Measurements from ENCODE around the gene FBXW5. TPM values are rescaled to one million over a fixed set of nuclear protein-coding genes. Genes with fewer than 3 reads are reported as not detected.

FBXW5 gene
- total RNA-seq, 1 experiment from 2014 or later, result 72.6 TPM

DNA sequence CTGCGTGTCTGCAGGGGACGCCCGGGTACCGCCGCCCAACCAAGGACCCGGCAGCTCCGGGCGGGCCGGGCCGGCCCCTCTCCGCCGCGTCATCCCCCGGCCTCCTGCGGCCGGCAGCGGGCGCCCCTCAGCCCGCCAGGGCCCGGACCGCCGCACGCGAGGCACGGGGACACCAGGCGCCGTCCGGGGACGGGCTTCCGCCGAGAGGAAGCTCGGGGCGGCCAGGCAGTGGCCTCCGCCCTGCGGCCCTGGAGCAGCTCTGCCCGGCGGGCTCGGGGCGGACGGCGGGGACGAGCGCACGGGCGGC, 373 bp downstream of the FBXW5 start:
- DNase-seq (ENCODE audit: low read depth, low spot score), result no peak
- Histone ChIP-seq H3K4me1 (ENCODE audit: control insufficient read depth, insufficient read depth, low read length) (peaks cover 27% of the 10 kb centered on the region), H3K27me3 (ENCODE audit: control insufficient read depth, insufficient read depth, low read length) (no peaks in the 10 kb centered on the region), H3K9me3 (ENCODE audit: control insufficient read depth, insufficient read depth, low read depth, low read length) (no peaks in the 10 kb centered on the region), H3K36me3 (ENCODE audit: control insufficient read depth, insufficient read depth, low read length) (peaks cover 7% of the 10 kb centered on the region; the same call in 1 of the 2 replicates), H3K27ac (ENCODE audit: low read length) (peak overlapping the region; percentile 75), H3K4me3 (ENCODE audit: low read depth in 2 of 2, low read length in 2 of 2) (peak overlapping the region; percentile 64)
- ChIA-PET CTCF (no interaction called here), POLR2A (no interaction called here)
- TF ChIP-seq SIN3A (IDR thresholded peaks at IDR 0.05; ENCODE audit: borderline replicate concordance, insufficient read depth, low read depth, low read length) (no peak), TCF7L2 (IDR thresholded peaks at IDR 0.05; ENCODE audit: low read depth, low read length) (no peak), POLR2AphosphoS5 (IDR thresholded peaks at IDR 0.05; ENCODE audit: low read depth, low read length) (no peak)
- TF ChIP-seq, protein P1, sequence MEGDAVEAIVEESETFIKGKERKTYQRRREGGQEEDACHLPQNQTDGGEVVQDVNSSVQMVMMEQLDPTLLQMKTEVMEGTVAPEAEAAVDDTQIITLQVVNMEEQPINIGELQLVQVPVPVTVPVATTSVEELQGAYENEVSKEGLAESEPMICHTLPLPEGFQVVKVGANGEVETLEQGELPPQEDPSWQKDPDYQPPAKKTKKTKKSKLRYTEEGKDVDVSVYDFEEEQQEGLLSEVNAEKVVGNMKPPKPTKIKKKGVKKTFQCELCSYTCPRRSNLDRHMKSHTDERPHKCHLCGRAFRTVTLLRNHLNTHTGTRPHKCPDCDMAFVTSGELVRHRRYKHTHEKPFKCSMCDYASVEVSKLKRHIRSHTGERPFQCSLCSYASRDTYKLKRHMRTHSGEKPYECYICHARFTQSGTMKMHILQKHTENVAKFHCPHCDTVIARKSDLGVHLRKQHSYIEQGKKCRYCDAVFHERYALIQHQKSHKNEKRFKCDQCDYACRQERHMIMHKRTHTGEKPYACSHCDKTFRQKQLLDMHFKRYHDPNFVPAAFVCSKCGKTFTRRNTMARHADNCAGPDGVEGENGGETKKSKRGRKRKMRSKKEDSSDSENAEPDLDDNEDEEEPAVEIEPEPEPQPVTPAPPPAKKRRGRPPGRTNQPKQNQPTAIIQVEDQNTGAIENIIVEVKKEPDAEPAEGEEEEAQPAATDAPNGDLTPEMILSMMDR (IDR thresholded peaks at IDR 0.05), result no peak
- TF ChIP-seq, protein P2, sequence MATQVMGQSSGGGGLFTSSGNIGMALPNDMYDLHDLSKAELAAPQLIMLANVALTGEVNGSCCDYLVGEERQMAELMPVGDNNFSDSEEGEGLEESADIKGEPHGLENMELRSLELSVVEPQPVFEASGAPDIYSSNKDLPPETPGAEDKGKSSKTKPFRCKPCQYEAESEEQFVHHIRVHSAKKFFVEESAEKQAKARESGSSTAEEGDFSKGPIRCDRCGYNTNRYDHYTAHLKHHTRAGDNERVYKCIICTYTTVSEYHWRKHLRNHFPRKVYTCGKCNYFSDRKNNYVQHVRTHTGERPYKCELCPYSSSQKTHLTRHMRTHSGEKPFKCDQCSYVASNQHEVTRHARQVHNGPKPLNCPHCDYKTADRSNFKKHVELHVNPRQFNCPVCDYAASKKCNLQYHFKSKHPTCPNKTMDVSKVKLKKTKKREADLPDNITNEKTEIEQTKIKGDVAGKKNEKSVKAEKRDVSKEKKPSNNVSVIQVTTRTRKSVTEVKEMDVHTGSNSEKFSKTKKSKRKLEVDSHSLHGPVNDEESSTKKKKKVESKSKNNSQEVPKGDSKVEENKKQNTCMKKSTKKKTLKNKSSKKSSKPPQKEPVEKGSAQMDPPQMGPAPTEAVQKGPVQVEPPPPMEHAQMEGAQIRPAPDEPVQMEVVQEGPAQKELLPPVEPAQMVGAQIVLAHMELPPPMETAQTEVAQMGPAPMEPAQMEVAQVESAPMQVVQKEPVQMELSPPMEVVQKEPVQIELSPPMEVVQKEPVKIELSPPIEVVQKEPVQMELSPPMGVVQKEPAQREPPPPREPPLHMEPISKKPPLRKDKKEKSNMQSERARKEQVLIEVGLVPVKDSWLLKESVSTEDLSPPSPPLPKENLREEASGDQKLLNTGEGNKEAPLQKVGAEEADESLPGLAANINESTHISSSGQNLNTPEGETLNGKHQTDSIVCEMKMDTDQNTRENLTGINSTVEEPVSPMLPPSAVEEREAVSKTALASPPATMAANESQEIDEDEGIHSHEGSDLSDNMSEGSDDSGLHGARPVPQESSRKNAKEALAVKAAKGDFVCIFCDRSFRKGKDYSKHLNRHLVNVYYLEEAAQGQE (IDR thresholded peaks at IDR 0.05; ENCODE audit: insufficient read depth in 1 of 2, low read depth in 2 of 2, low read length in 1 of 2), result no peak
- intact Hi-C loops (cut with micrococcal nuclease; ENCODE audit: unreplicated experiment) (loop anchor here (10.0 kb wide), 1 partner anchor 91 kb away; the partner anchor contains the start of gene FUT7), in situ Hi-C loops (cut with HindIII; ENCODE audit: low pct_unique_long_range_greater_than_20kb, low sequenced_read_pairs) (no loop called here)
- peak; percentile 49 for ATAC-seq
- BruUV-seq (replicated peaks), result no TSS peak

DNA sequence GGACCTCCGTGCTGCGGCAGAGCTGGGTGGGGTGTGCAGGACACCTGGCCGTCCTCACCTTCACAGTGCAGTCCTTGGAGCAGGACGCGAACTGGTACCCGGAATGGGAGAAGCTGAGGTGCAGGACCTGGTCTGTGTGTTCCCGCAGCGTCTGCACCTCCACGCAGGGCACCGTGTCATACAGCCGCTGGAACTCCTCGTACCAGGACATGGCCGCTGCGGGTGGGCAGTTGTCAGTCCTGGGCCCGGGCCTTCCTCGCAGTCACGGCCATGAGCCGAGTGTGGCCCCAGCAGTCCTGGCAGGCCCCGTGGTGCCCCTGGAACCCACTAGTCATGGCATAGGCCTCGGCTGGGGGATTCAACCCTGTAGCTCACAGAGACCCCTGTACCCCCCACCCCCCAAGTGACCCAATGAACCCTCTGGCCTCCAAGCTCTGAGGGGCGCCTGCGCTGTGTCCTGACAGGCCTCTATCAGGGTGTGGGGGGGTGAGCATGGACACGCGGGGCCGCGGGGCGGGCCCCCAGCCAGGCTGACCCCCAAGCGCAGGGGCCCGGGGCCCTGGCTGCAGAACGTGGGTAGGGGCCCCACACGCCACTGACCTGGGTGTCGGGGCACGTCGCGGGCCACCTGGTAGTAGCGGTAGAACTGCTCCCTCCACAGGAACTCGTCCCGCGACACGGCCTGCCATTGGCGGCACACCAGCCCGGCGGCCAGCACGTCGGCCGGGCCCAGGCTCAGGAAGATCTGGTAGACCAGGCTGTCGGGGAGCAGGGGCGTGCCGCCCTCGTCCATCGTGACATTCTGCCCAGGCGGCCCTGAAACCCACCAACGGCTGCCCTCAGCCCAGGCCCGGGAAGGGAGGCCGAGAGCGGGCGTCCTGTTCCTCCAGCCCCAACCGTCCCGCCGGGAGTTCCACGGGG, 987 bp downstream of the FBXW5 start:
- in situ Hi-C loops (cut with HindIII; ENCODE audit: low pct_unique_long_range_greater_than_20kb, low sequenced_read_pairs) (no loop called here), intact Hi-C loops (cut with micrococcal nuclease; ENCODE audit: unreplicated experiment) (loop anchor here (10.0 kb wide), 1 partner anchor 91 kb away; the partner anchor contains the start of gene FUT7)
- DNase-seq (ENCODE audit: low read depth, low spot score) (no peak), ATAC-seq (peak; percentile 29)
- H3K4me1 ChIP-seq (ENCODE audit: control insufficient read depth, insufficient read depth, low read length), result peaks cover 27% of the 10 kb centered on the region
- no peak for TF ChIP-seq TCF7L2 (IDR thresholded peaks at IDR 0.05; ENCODE audit: low read depth, low read length)
- TF ChIP-seq, protein P1 (IDR thresholded peaks at IDR 0.05), result no peak
- TF ChIP-seq, protein P2 (IDR thresholded peaks at IDR 0.05; ENCODE audit: insufficient read depth in 1 of 2, low read depth in 2 of 2, low read length in 1 of 2), result 0 out of 4 replicates have a peak, but pooled peaks of 1 of the 2 experiments have one; percentile 2
- TF ChIP-seq POLR2AphosphoS5 (IDR thresholded peaks at IDR 0.05; ENCODE audit: low read depth, low read length), result 0 out of 2 replicates have a peak, but pooled peaks have one; percentile 30
- TF ChIP-seq SIN3A (IDR thresholded peaks at IDR 0.05; ENCODE audit: borderline replicate concordance, insufficient read depth, low read depth, low read length), result no peak
- ChIA-PET CTCF (no interaction called here), POLR2A (no interaction called here)
- no peaks in the 10 kb centered on the region for H3K27me3 ChIP-seq (ENCODE audit: control insufficient read depth, insufficient read depth, low read length)
- peak overlapping the region; percentile 64 for H3K4me3 ChIP-seq (ENCODE audit: low read depth in 2 of 2, low read length in 2 of 2)
- BruUV-seq (replicated peaks), result no TSS peak
- H3K36me3 ChIP-seq (ENCODE audit: control insufficient read depth, insufficient read depth, low read length), result peaks cover 7% of the 10 kb centered on the region; the same call in 1 of the 2 replicates
- H3K27ac ChIP-seq (ENCODE audit: low read length), result peak overlapping the region; percentile 75
- no peaks in the 10 kb centered on the region for H3K9me3 ChIP-seq (ENCODE audit: control insufficient read depth, insufficient read depth, low read depth, low read length)
